Caco-2 (cell line): ENCODE results near the gene WIPF3. TPM values are rescaled to one million over a fixed set of nuclear protein-coding genes. Genes with fewer than 3 reads are reported as not detected.

Source experiments
- BruUV-seq: library from RNA; stranded (reverse); fragments of 400-500 nt; replicated peaks from 2 replicates; lab custom pipeline; 2021; lab: Mats Ljungman, UMichigan
- CTCF ChIA-PET: fragments of 300-600 bp; sonication (Branson Sonifier 250); formaldehyde crosslinking; loops from one replicate; lab custom pipeline; 2022; ENCODE audit warnings: antibody characterized with exemption; lab: Charles Lee
- POLR2A ChIA-PET: fragments of 300-600 bp; sonication (Branson Sonifier 250); formaldehyde crosslinking; loops from one replicate; lab custom pipeline; 2022; ENCODE audit warnings: antibody characterized with exemption; lab: Charles Lee
- DNase-seq, 2 experiments: peaks; one replicate each; pipeline versions ENCODE4 v3.0.0 to v3.0.0-alpha.2; 2020 to 2022
- H3K27me3 ChIP-seq: replicated peaks from 2 replicates; pipeline ENCODE4 v1.6.0; 2011; ENCODE audit warnings: low read length; ENCODE audit not compliant: control insufficient read depth, insufficient read depth
- H3K36me3 ChIP-seq: 2 replicates; pipeline ENCODE4 v1.5.1; 2011; ENCODE audit warnings: low read length; ENCODE audit not compliant: control insufficient read depth, insufficient read depth
- H3K4me1 ChIP-seq: fragments of 250-450 bp; sonication (Bioruptor Pico); 2 replicates; pipeline ENCODE4 v1.5.1; 2020; ENCODE audit warnings: mild to moderate bottlenecking
- H3K4me3 ChIP-seq: 2 replicates; pipeline ENCODE4 v1.5.1; 2011; ENCODE audit warnings: low read depth, mild to moderate bottlenecking, control low read depth, low read length
- H3K9me3 ChIP-seq: fragments of 250-450 bp; sonication (Bioruptor Pico); 2 replicates; pipeline ENCODE4 v1.5.1; 2020; ENCODE audit warnings: mild to moderate bottlenecking, moderate library complexity
- H3K27ac Mint-ChIP-seq: one replicate; pipeline ENCODE4 v1.8.0; 2022; ENCODE audit warnings: mixed read lengths; ENCODE audit not compliant: unreplicated experiment
- H3K27me3 Mint-ChIP-seq: one replicate; pipeline ENCODE4 v1.8.0; 2022; ENCODE audit warnings: mixed read lengths; ENCODE audit not compliant: insufficient read depth, unreplicated experiment
- H3K36me3 Mint-ChIP-seq: one replicate; pipeline ENCODE4 v1.8.0; 2022; ENCODE audit warnings: mild to moderate bottlenecking, mixed read lengths; ENCODE audit not compliant: insufficient read depth, unreplicated experiment
- H3K4me1 Mint-ChIP-seq: one replicate; pipeline ENCODE4 v1.8.0; 2022; ENCODE audit warnings: low read depth, mixed read lengths; ENCODE audit not compliant: unreplicated experiment
- H3K4me3 Mint-ChIP-seq: one replicate; pipeline ENCODE4 v1.8.0; 2022; ENCODE audit warnings: mild to moderate bottlenecking, moderate library complexity, mixed read lengths; ENCODE audit not compliant: unreplicated experiment
- H3K9me3 Mint-ChIP-seq: one replicate; pipeline ENCODE4 v1.8.0; 2022; ENCODE audit warnings: mixed read lengths; ENCODE audit not compliant: unreplicated experiment
- CTCF ChIP-seq, 2 experiments: fragments of 200-600 bp in 1 of 2; IDR thresholded peaks; 1 replicate in 1 of 2; 2 replicates in 1 of 2; pipeline versions ENCODE4 v1.5.1 to v1.8.0; 2011 to 2022; ENCODE audit warnings: antibody characterized with exemption in 1 of 2, control low read depth in 1 of 2, inconsistent platforms in 1 of 2, low read depth in 1 of 2, low read length in 1 of 2, mild to moderate bottlenecking in 1 of 2, moderate library complexity in 1 of 2; ENCODE audit not compliant: insufficient read depth in 1 of 2, severe bottlenecking in 1 of 2, unreplicated experiment in 1 of 2
- intact Hi-C: fragments of 100-400 bp; cut with micrococcal nuclease; formaldehyde crosslinking; loops from one replicate; pipeline ENCODE4 v1.10.0; 2022; ENCODE audit not compliant: unreplicated experiment
- total RNA-seq: library from RNA; stranded (reverse); gene quantifications from 2 replicates; pipeline ENCODE4 v1.2.3, GENCODE V29; 2022

WIPF3 gene
- total RNA-seq, 1 experiment from 2014 or later: 1.2 TPM

- H3K36me3 Mint-ChIP-seq: peaks cover 38% of the 10 kb centered on the region
- intact Hi-C loops: no loop called here
- DNase-seq: no peak
- H3K27me3 ChIP-seq: no peaks in the 10 kb centered on the region
- TF ChIP-seq CTCF (IDR thresholded peaks at IDR 0.05; ENCODE audit: insufficient read depth in 1 of 2, low read depth in 1 of 2, low read length in 1 of 2, severe bottlenecking in 1 of 2, unreplicated experiment in 1 of 2): no peak
- no peaks in the 10 kb centered on the region for H3K27me3 Mint-ChIP-seq
- no peak overlapping the region for H3K4me3 Mint-ChIP-seq
- no peaks in the 10 kb centered on the region for H3K9me3 ChIP-seq
- ChIA-PET CTCF (no interaction called here), POLR2A (no interaction called here)
- H3K4me3 ChIP-seq: no peak overlapping the region
- no peak overlapping the region for H3K27ac Mint-ChIP-seq
- H3K36me3 ChIP-seq: no peaks in the 10 kb centered on the region; the same call in 1 of the 2 replicates
- BruUV-seq: no TSS peak
- H3K4me1 ChIP-seq: no peaks in the 10 kb centered on the region
- H3K4me1 Mint-ChIP-seq: no peaks in the 10 kb centered on the region
- no peaks in the 10 kb centered on the region for H3K9me3 Mint-ChIP-seq
These were observed 155.7 kb downstream of the WIPF3 start for GRCh38 chr7:29962035-29962434.

GRCh38 chr7:29965030-29965429, 158.7 kb downstream of the WIPF3 start:
- Mint-ChIP-seq H3K27me3 (no peaks in the 10 kb centered on the region), H3K4me3 (no peak overlapping the region), H3K4me1 (peaks cover 6% of the 10 kb centered on the region), H3K9me3 (no peaks in the 10 kb centered on the region), H3K36me3 (peaks cover 18% of the 10 kb centered on the region), H3K27ac (no peak overlapping the region)
- ChIA-PET POLR2A (no interaction called here), CTCF (no interaction called here)
- Histone ChIP-seq H3K4me1 (no peaks in the 10 kb centered on the region), H3K9me3 (no peaks in the 10 kb centered on the region), H3K4me3 (no peak overlapping the region), H3K27me3 (no peaks in the 10 kb centered on the region), H3K36me3 (no peaks in the 10 kb centered on the region; the same call in 1 of the 2 replicates)
- DNase-seq: no peak
- TF ChIP-seq CTCF (IDR thresholded peaks at IDR 0.05; ENCODE audit: insufficient read depth in 1 of 2, low read depth in 1 of 2, low read length in 1 of 2, severe bottlenecking in 1 of 2, unreplicated experiment in 1 of 2): no peak
- intact Hi-C loops: no loop called here
- no TSS peak for BruUV-seq

Other genes starting within 250 kb of the WIPF3 start
- 22.6 and 28.9 TPM in 2 replicates for gene PRR15, start 242.7 kb upstream of the WIPF3 start, total RNA-seq
- 90.2 and 92.9 TPM in 2 replicates for gene SCRN1, start 183.3 kb downstream of the WIPF3 start, total RNA-seq
- 17.5 and 20.3 TPM in 2 replicates for gene FKBP14, start 220.2 kb downstream of the WIPF3 start, total RNA-seq
- 32.5 and 34.1 TPM in 2 replicates for gene PLEKHA8, start 221.9 kb downstream of the WIPF3 start, total RNA-seq